K562 (cell line): ENCODE measurements around the gene N4BP2. TPM values are rescaled to one million over a fixed set of nuclear protein-coding genes. Genes with fewer than 3 reads are reported as not detected.

Experiments
- CXXC5 ChIP-seq: fragments of 250-450 bp; sonication (Bioruptor Pico); IDR thresholded peaks from 2 replicates; pipeline ENCODE4 v1.8.0; 2022; ENCODE audit warnings: inconsistent platforms, mild to moderate bottlenecking, moderate library complexity
- ELF1 ChIP-seq: fragments of 200-800 bp; sonication (Bioruptor generic); IDR thresholded peaks from 2 replicates; pipeline ENCODE4 v1.6.1; 2016; ENCODE audit warnings: missing genetic modification characterization, missing compliant biosample characterization
- MYBL2 ChIP-seq, 2 experiments: fragments of 450-650 bp in 1 of 2; sonication (generic) in 1 of 2; formaldehyde crosslinking in 1 of 2; IDR thresholded peaks; 2 replicates each; pipeline versions ENCODE4 v1.6.1 to v1.8.1; 2017 to 2022; ENCODE audit warnings: borderline replicate concordance in 1 of 2, inconsistent platforms in 1 of 2, low read depth in 1 of 2, mild to moderate bottlenecking in 1 of 2, missing genetic modification reagents in 1 of 2, moderate library complexity in 1 of 2
- POU5F1 ChIP-seq: fragments of 150-350 bp; IDR thresholded peaks from 2 replicates; pipeline ENCODE4 v1.6.1; 2014; ENCODE audit warnings: borderline replicate concordance, low read length, low read depth, mild to moderate bottlenecking; ENCODE audit not compliant: partially characterized antibody
- PRPF4 ChIP-seq: fragments of 200-400 bp; formaldehyde crosslinking; IDR thresholded peaks from one replicate; pipeline ENCODE4 v1.6.1; 2017; ENCODE audit warnings: low read length, low read depth, mild to moderate bottlenecking; ENCODE audit not compliant: insufficient read depth, poor library complexity, severe bottlenecking
- SAFB ChIP-seq: fragments of 200-400 bp; formaldehyde crosslinking; IDR thresholded peaks from 2 replicates; pipeline ENCODE4 v1.6.1; 2017; ENCODE audit warnings: low read depth, low read length, borderline replicate concordance
- ZFPM2 ChIP-seq: fragments of 250-450 bp; sonication (Bioruptor Pico); IDR thresholded peaks from 2 replicates; pipeline ENCODE4 v1.5.1; 2022; ENCODE audit warnings: mild to moderate bottlenecking
- ZFX ChIP-seq: sonication (generic); formaldehyde crosslinking; IDR thresholded peaks from 2 replicates; pipeline ENCODE4 v1.8.0; 2022; ENCODE audit warnings: mild to moderate bottlenecking, missing genetic modification reagents, moderate library complexity
- ZNF134 ChIP-seq: fragments of 250-450 bp; sonication (Bioruptor Pico); conservative IDR thresholded peaks from 2 replicates; pipeline ENCODE4 v1.4.0; 2020
- ZNF766 ChIP-seq: fragments of 200-800 bp; sonication (Bioruptor generic); conservative IDR thresholded peaks from 2 replicates; pipeline ENCODE4 v1.6.1; 2016; ENCODE audit warnings: missing genetic modification characterization, missing compliant biosample characterization
- polyA plus RNA-seq, 8 experiments: library from polyadenylated mRNA; depleted of rRNA in 4 of 8; stranded (reverse) in 5 of 8; unstranded in 3 of 8; fragments of >200 nt; fragmentation: Nextera tagmentation in 2 of 8; fragmentation: Illumina TruSeq in 1 of 8; extraction: Ambion mirVana in 2 of 8; extraction: Trizol in 1 of 8; gene quantifications; 2 replicates each; pipeline versions ENCODE4 v1.2.1 to v1.2.3, GENCODE V29; 2011 to 2014; ENCODE audit warnings: inconsistent platforms in 1 of 8, missing spikeins in 1 of 8
- total RNA-seq, 7 experiments: library from RNA; depleted of rRNA in 6 of 7; stranded (reverse); fragments of >200 nt in 6 of 7; fragmentation: Illumina TruSeq in 2 of 7; extraction: Trizol in 2 of 7; gene quantifications; 2 replicates each; pipeline versions ENCODE4 v1.2.1 to v1.2.3, GENCODE V29; 2011 to 2021; ENCODE audit warnings: low replicate concordance in 1 of 7
- TF ChIP-seq, protein P1 (sequence below), 2 experiments: IDR thresholded peaks in 1 of 2; conservative IDR thresholded peaks in 1 of 2; 2 replicates each; pipeline ENCODE4 v1.6.1; 2016; ENCODE audit warnings: low read depth in 2 of 2, mild to moderate bottlenecking in 1 of 2, missing compliant biosample characterization in 1 of 2, missing genetic modification characterization in 1 of 2, moderate library complexity in 1 of 2
- TF ChIP-seq, protein P2 (sequence below): IDR thresholded peaks from 3 replicates; pipeline ENCODE4 v1.6.1; 2011; ENCODE audit warnings: borderline replicate concordance, mild to moderate bottlenecking, moderate library complexity; ENCODE audit not compliant: insufficient read length; ENCODE audit errors: extremely low read depth
- TF ChIP-seq, protein P3 (sequence below): fragments of 250-450 bp; sonication (Bioruptor Pico); IDR thresholded peaks from 2 replicates; pipeline ENCODE4 v1.8.0; 2022; ENCODE audit warnings: moderate library complexity, mild to moderate bottlenecking, inconsistent platforms
- TF ChIP-seq, protein P4 (sequence below): fragments of 200-800 bp; sonication (Bioruptor generic); IDR thresholded peaks from 2 replicates; pipeline ENCODE4 v1.6.1; 2017; ENCODE audit warnings: missing genetic modification characterization, missing compliant biosample characterization
- TF ChIP-seq, protein P5 (sequence below): fragments of 200-800 bp; sonication (Bioruptor generic); IDR thresholded peaks from 2 replicates; pipeline ENCODE4 v1.6.1; 2017; ENCODE audit warnings: missing genetic modification characterization, missing compliant biosample characterization

Gene N4BP2
- total and polyA plus RNA-seq, 9 of the 15 experiments (the other 6 are each of a cell fraction or from before 2014, with no cell fraction given) = 2.7 to 12.6 (median 7.6) TPM

DNA sequence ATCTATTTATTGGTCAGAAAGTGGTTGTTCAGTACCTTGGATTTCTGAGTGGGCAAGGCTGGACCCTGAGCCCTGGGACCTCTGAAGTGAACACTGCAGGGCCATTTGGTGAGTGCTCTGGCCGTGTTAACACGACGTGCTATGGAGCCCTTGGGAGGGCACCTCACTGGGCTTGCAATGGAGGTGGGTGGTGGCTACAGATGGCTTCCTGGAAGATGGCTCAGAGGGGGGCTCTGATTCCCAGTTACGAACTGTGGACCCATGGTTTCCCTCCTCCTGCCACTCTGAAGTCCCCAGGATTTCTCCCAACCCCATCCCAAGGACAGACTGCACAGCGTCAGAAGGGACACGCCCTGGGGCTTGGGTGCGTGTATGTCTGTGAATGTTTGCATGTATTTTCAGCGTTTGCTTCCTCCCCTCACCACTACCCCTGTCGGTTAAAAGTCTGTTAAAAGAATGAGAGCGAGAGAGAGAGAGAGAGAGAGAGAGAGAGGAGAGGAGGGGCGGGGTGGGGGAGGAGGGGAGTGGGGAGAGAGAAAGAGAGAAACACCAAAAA, 136.4 kb downstream of the N4BP2 start (continued):
- TF ChIP-seq, protein P1, sequence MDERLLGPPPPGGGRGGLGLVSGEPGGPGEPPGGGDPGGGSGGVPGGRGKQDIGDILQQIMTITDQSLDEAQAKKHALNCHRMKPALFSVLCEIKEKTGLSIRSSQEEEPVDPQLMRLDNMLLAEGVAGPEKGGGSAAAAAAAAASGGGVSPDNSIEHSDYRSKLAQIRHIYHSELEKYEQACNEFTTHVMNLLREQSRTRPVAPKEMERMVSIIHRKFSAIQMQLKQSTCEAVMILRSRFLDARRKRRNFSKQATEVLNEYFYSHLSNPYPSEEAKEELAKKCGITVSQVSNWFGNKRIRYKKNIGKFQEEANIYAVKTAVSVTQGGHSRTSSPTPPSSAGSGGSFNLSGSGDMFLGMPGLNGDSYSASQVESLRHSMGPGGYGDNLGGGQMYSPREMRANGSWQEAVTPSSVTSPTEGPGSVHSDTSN (CRISPR knock-in tag; IDR thresholded peaks at IDR 0.05; ENCODE audit: low read depth) = no peak
- TF ChIP-seq, protein P1 (tag; conservative IDR thresholded peaks at IDR 0.05; ENCODE audit: low read depth) = no peak
- TF ChIP-seq ZNF766 (no peak), CXXC5 (CRISPR knock-in tag) (peak; percentile 24; the same call in 1 of the 2 replicates), POU5F1 (no peak), ZFPM2 (CRISPR knock-in tag) (no peak), ELF1 (no peak), MYBL2 (IDR thresholded peaks at IDR 0.05; ENCODE audit: low read depth) (no peak), MYBL2 (CRISPR knock-in tag; IDR thresholded peaks at IDR 0.05; ENCODE audit: borderline replicate concordance) (no peak), ZNF134 (CRISPR knock-in tag) (no peak), ZFX (CRISPR knock-in tag) (no peak), SAFB (no peak), PRPF4 (no peak)
- TF ChIP-seq, protein P2, sequence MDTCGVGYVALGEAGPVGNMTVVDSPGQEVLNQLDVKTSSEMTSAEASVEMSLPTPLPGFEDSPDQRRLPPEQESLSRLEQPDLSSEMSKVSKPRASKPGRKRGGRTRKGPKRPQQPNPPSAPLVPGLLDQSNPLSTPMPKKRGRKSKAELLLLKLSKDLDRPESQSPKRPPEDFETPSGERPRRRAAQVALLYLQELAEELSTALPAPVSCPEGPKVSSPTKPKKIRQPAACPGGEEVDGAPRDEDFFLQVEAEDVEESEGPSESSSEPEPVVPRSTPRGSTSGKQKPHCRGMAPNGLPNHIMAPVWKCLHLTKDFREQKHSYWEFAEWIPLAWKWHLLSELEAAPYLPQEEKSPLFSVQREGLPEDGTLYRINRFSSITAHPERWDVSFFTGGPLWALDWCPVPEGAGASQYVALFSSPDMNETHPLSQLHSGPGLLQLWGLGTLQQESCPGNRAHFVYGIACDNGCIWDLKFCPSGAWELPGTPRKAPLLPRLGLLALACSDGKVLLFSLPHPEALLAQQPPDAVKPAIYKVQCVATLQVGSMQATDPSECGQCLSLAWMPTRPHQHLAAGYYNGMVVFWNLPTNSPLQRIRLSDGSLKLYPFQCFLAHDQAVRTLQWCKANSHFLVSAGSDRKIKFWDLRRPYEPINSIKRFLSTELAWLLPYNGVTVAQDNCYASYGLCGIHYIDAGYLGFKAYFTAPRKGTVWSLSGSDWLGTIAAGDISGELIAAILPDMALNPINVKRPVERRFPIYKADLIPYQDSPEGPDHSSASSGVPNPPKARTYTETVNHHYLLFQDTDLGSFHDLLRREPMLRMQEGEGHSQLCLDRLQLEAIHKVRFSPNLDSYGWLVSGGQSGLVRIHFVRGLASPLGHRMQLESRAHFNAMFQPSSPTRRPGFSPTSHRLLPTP = no peak
- TF ChIP-seq, protein P3, sequence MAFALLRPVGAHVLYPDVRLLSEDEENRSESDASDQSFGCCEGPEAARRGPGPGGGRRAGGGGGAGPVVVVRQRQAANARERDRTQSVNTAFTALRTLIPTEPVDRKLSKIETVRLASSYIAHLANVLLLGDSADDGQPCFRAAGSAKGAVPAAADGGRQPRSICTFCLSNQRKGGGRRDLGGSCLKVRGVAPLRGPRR (CRISPR knock-in tag) = no peak
- TF ChIP-seq, protein P4, sequence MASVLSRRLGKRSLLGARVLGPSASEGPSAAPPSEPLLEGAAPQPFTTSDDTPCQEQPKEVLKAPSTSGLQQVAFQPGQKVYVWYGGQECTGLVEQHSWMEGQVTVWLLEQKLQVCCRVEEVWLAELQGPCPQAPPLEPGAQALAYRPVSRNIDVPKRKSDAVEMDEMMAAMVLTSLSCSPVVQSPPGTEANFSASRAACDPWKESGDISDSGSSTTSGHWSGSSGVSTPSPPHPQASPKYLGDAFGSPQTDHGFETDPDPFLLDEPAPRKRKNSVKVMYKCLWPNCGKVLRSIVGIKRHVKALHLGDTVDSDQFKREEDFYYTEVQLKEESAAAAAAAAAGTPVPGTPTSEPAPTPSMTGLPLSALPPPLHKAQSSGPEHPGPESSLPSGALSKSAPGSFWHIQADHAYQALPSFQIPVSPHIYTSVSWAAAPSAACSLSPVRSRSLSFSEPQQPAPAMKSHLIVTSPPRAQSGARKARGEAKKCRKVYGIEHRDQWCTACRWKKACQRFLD (CRISPR knock-in tag) = peak; percentile 64
- TF ChIP-seq, protein P5, sequence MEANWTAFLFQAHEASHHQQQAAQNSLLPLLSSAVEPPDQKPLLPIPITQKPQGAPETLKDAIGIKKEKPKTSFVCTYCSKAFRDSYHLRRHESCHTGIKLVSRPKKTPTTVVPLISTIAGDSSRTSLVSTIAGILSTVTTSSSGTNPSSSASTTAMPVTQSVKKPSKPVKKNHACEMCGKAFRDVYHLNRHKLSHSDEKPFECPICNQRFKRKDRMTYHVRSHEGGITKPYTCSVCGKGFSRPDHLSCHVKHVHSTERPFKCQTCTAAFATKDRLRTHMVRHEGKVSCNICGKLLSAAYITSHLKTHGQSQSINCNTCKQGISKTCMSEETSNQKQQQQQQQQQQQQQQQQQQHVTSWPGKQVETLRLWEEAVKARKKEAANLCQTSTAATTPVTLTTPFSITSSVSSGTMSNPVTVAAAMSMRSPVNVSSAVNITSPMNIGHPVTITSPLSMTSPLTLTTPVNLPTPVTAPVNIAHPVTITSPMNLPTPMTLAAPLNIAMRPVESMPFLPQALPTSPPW (CRISPR knock-in tag) = peak; percentile 87
